ENCODE results near the gene BCL3.
"Not testable (repeated sequence)": the region's sequence is repeated elsewhere in the genome, so short reads cannot be mapped to it uniquely, and the experiment has no call there.

BCL3 gene, protein sequence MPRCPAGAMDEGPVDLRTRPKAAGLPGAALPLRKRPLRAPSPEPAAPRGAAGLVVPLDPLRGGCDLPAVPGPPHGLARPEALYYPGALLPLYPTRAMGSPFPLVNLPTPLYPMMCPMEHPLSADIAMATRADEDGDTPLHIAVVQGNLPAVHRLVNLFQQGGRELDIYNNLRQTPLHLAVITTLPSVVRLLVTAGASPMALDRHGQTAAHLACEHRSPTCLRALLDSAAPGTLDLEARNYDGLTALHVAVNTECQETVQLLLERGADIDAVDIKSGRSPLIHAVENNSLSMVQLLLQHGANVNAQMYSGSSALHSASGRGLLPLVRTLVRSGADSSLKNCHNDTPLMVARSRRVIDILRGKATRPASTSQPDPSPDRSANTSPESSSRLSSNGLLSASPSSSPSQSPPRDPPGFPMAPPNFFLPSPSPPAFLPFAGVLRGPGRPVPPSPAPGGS

DNA sequence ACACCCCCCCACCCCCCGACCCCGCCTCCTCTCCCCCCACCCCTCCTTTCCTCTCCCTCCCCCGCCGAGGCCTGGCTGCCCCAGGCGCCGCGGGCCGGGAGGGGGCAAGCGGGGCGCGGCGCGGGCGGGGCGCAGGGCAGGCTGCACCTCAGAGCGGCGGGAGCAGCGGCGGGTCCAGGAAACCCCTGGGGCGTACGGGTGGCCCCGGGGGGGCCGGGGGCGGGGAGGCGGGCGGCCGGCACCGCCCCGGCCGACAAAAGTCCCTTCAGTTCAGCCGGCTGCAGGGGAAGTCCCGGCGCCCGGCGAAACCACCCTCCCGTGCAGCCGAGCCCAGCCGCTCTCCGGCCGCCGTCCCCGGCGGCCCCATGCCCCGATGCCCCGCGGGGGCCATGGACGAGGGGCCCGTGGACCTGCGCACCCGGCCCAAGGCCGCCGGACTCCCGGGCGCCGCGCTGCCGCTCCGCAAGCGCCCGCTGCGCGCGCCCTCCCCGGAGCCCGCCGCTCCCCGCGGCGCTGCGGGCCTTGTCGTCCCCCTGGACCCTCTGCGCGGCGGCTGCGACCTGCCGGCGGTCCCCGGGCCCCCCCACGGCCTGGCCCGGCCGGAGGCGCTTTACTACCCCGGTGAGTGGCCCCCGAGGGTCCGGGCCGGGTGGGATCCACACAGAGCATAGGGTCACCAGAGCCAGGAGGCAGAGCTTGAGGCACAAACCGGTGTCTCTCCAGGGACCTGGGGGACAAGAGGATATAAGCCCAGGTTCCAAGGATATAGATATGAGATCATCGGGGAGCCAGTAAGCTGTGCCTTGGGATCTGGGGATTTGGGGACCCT is at the start of gene BCL3:
TSS of gene BCL3 (plus strand) at position 283 of the 829 bp plus-strand sequence. CDS start at position 366, 83 bp downstream.
- no peak for DNase-seq (ENCODE audit: low read depth)

- DNase-seq (ENCODE audit: low read depth) = no peak
These were observed 48.0 kb upstream of the BCL3 start for GRCh38 chr19:44700547-44700946.

- DNase-seq (ENCODE audit: low read depth) = no peak
These were observed 47.3 kb upstream of the BCL3 start for GRCh38 chr19:44701228-44701627.

GRCh38 chr19:44702551-44703176 is 45.8 kb upstream of the BCL3 start:
- DNase-seq (ENCODE audit: low read depth) = no peak

- no peak for DNase-seq (ENCODE audit: low read depth)
These were observed 45.0 kb upstream of the BCL3 start for GRCh38 chr19:44703336-44704078.

- DNase-seq (ENCODE audit: low read depth) = no peak
These were observed 43.5 kb upstream of the BCL3 start for GRCh38 chr19:44704982-44705381.

DNA sequence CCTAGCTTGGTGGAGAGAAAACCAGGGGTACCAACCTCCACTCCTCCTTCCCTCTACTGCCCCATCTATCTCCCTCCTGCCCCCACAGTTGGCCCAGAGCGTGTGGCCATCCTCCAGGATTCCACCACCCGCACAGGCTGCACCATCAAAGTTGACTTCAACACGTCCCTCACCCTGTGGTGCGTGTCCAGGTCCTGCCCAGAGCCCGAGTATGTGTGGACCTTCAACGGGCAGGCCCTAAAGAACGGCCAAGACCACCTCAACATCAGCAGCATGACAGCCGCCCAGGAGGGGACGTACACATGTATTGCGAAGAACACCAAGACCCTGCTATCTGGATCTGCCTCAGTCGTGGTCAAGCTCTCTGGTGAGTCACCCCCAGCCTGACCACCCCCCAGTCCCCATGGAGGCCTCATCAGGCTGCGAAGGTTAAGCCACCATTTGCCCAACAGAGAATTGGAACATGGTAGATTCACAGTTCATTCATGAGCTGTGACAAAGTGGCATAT is 43.0 kb upstream of the BCL3 start:
- DNase-seq (ENCODE audit: low read depth) = no peak

GRCh38 chr19:44706506-44707236 is 41.8 kb upstream of the BCL3 start:
- no peak for DNase-seq (ENCODE audit: low read depth)

DNA sequence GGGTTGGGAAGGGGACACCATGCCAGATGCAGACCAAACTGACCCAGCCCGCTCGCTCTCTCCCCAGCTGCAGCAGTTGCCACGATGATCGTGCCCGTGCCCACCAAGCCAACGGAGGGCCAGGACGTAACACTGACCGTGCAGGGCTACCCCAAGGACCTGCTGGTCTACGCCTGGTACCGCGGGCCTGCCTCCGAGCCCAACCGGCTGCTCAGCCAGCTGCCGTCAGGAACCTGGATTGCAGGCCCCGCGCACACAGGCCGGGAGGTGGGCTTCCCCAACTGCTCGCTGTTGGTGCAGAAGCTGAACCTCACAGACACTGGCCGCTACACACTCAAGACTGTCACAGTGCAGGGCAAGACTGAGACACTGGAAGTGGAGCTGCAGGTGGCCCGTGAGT is 40.7 kb upstream of the BCL3 start:
- no peak for DNase-seq (ENCODE audit: low read depth)

- no peak for DNase-seq (ENCODE audit: low read depth)
These were observed 39.6 kb upstream of the BCL3 start for GRCh38 chr19:44708940-44709339.

DNA sequence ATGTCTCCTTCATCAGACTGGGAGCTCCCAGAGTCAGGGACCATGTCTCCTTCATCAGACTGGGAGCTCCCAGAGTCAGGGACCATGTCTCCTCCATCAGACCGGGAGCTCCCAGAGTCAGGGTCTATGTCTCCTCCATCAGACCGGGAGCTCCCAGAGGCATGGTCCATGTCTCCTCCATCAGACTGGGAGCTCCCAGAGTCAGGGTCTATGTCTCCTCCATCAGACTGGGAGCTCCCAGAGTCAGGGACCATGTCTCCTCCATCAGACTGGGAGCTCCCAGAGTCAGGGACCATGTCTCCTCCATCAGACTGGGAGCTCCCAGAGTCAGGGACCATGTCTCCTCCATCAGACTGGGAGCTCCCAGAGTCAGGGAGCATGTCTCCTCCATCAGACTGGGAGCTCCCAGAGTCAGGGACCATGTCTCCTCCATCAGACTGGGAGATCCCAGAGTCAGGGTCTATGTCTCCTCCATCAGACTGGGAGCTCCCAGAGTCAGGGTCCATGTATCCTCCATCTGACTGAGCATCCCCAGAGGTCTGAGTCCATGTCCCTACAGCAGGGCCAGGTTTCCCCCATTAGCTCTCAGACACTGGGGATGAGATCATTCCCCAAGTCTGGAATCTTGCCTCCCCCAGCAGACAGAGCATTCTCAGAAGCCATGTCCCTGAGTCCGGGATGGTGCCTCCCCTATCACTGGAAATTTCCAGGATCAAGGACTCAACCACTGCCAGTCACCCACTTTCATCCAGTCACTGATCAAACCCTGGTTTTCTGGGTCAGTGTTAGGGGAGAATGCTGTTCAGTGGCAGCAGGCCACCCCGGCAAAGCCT is 38.9 kb upstream of the BCL3 start:
- DNase-seq (ENCODE audit: low read depth) = not testable (repeated sequence)

- DNase-seq (ENCODE audit: low read depth) = no peak
These were observed 38.0 kb upstream of the BCL3 start for GRCh38 chr19:44710483-44710882.

GRCh38 chr19:44712864-44713515 is 35.5 kb upstream of the BCL3 start:
- DNase-seq (ENCODE audit: low read depth) = no peak

DNA sequence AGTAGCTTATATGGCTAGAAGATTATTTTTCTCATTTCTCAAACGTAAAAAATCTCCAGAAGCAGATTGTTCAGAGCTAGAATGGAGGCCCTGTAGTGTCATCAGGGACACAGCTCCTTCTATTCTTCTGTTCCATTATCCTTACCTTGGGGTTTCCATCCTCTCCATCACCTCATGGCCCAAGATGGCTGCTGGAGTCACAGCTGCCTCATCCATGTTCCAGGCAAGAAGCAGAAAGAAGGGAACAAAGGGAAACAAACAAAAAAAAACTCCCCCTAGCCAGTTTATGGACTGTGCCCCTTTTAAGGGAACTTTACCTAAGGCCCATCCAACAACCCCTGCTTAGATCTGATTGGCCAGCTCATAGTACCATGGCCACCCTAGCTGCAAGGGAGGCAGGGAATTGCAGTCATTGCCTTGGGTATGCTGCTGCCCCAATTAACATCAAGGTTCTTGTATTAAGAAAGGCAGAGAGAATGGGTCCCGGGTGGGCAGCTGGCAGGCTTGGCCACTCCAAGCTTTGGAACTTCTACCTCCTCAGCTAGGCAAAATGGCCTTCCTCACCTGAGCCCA is 33.8 kb upstream of the BCL3 start:
- DNase-seq (ENCODE audit: low read depth) = no peak

GRCh38 chr19:44717603-44718002 is 30.9 kb upstream of the BCL3 start:
- DNase-seq (ENCODE audit: low read depth) = no peak

GRCh38 chr19:44718441-44719261 is 29.9 kb upstream of the BCL3 start:
- peak; percentile 85 for DNase-seq (ENCODE audit: low read depth)

DNA sequence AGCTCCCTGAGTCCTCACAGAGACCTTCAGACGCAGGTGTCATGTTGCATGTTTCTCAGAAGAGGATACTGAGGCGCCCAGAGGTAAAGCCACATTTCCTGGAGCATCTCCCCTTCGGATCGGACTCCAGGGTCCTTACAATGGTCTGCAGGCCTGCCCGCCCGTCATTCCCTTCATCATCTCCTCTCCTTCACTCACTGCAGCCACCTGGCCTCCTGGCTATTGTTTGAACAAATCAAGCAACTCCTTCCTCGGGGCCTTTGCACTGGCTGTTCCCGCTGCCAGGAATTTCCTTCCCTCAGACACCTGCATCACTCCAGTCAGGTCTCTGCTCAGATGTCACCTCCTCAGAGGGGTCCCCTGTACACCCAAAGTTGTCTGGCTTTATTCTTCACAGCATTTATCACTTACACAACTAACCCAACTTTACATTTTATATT is 29.2 kb upstream of the BCL3 start:
- no peak for DNase-seq (ENCODE audit: low read depth)

GRCh38 chr19:44720396-44720795 is 28.1 kb upstream of the BCL3 start:
- not testable (repeated sequence) for DNase-seq (ENCODE audit: low read depth)
